ENCODE measurements around the gene ROBO1.
"Not testable (repeated sequence)": the region's sequence is repeated elsewhere in the genome, so short reads cannot be mapped to it uniquely, and the experiment has no call there.

Gene ROBO1

GRCh38 chr3:79369306-79369705 is 398.5 kb downstream of the ROBO1 start:
- no peak for DNase-seq (ENCODE audit: low read depth)

GRCh38 chr3:79368403-79368802 is 399.4 kb downstream of the ROBO1 start:
- DNase-seq (ENCODE audit: low read depth) = no peak

GRCh38 chr3:79367803-79368202 is 400.0 kb downstream of the ROBO1 start:
- DNase-seq (ENCODE audit: low read depth) = no peak

GRCh38 chr3:79367066-79367465 is 400.7 kb downstream of the ROBO1 start:
- DNase-seq (ENCODE audit: low read depth) = no peak

GRCh38 chr3:79366414-79366813 is 401.4 kb downstream of the ROBO1 start:
- no peak for DNase-seq (ENCODE audit: low read depth)

GRCh38 chr3:79364784-79365183 is 403.0 kb downstream of the ROBO1 start:
- DNase-seq (ENCODE audit: low read depth) = no peak

GRCh38 chr3:79362571-79363270 is 405.1 kb downstream of the ROBO1 start:
- DNase-seq (ENCODE audit: low read depth) = no peak

GRCh38 chr3:79361748-79362378 is 405.9 kb downstream of the ROBO1 start:
- DNase-seq (ENCODE audit: low read depth) = no peak

- DNase-seq (ENCODE audit: low read depth) = no peak
Observed at GRCh38 chr3:79358327-79358726, 409.5 kb downstream of the ROBO1 start.

GRCh38 chr3:79354179-79354688 is 413.6 kb downstream of the ROBO1 start:
- DNase-seq (ENCODE audit: low read depth) = no peak

GRCh38 chr3:79351699-79352098 is 416.1 kb downstream of the ROBO1 start:
- DNase-seq (ENCODE audit: low read depth) = no peak

GRCh38 chr3:79344876-79345871 is 422.6 kb downstream of the ROBO1 start:
- DNase-seq (ENCODE audit: low read depth) = no peak

- DNase-seq (ENCODE audit: low read depth) = no peak
Observed at GRCh38 chr3:79341961-79342360, 425.8 kb downstream of the ROBO1 start.

- DNase-seq (ENCODE audit: low read depth) = no peak
Observed at GRCh38 chr3:79339846-79340245, 428.0 kb downstream of the ROBO1 start.

- DNase-seq (ENCODE audit: low read depth) = no peak
Observed at GRCh38 chr3:79337798-79338197, 430.0 kb downstream of the ROBO1 start.

- DNase-seq (ENCODE audit: low read depth) = no peak
Observed at GRCh38 chr3:79329154-79329553, 438.6 kb downstream of the ROBO1 start.

- DNase-seq (ENCODE audit: low read depth) = no peak
Observed at GRCh38 chr3:79326642-79327041, 441.2 kb downstream of the ROBO1 start.

GRCh38 chr3:79325833-79326383 is 441.9 kb downstream of the ROBO1 start:
- DNase-seq (ENCODE audit: low read depth) = not testable (repeated sequence)

GRCh38 chr3:79317551-79318518 is 450.0 kb downstream of the ROBO1 start:
- no peak for DNase-seq (ENCODE audit: low read depth)

- DNase-seq (ENCODE audit: low read depth) = no peak
Observed at GRCh38 chr3:79314962-79315361, 452.8 kb downstream of the ROBO1 start.

- no peak for DNase-seq (ENCODE audit: low read depth)
Observed at GRCh38 chr3:79314544-79314943, 453.3 kb downstream of the ROBO1 start.
